Astrocyte of the spinal cord (primary cell): Measurements from ENCODE around the gene PLBD2.

Experiments
- DNase-seq: peaks from one replicate; pipeline ENCODE4 v3.0.0; 2011; ENCODE audit warnings: low read depth, low spot score
- H3K4me3 ChIP-seq: 2 replicates; pipeline ENCODE4 v1.5.1; 2011; ENCODE audit warnings: low read depth, mild to moderate bottlenecking, low read length, moderate library complexity
- CTCF ChIP-seq: IDR thresholded peaks from 2 replicates; pipeline ENCODE4 v1.5.1; 2012; ENCODE audit warnings: low read depth, mild to moderate bottlenecking, low read length, inconsistent platforms
- in situ Hi-C: cut with HindIII; loops from 2 replicates; pipeline ENCODE4 v1.10.0; 2017; ENCODE audit warnings: low sequenced_read_pairs

Gene PLBD2

GRCh38 chr12:113328368-113328889 lies 30.0 kb upstream of the PLBD2 start:
- H3K4me3 ChIP-seq: no peak overlapping the region
- in situ Hi-C loops: no loop called here
- no peak for DNase-seq
- TF ChIP-seq CTCF: no peak

- TF ChIP-seq CTCF: no peak
- H3K4me3 ChIP-seq: no peak overlapping the region
- in situ Hi-C loops: no loop called here
- DNase-seq: no peak
Observed at GRCh38 chr12:113329022-113329790, 29.2 kb upstream of the PLBD2 start.

GRCh38 chr12:113329791-113330417 lies 28.5 kb upstream of the PLBD2 start:
- H3K4me3 ChIP-seq: no peak overlapping the region
- no peak for TF ChIP-seq CTCF
- in situ Hi-C loops: no loop called here
- no peak for DNase-seq

GRCh38 chr12:113330505-113330904 lies 27.9 kb upstream of the PLBD2 start:
- H3K4me3 ChIP-seq: no peak overlapping the region
- no peak for DNase-seq
- TF ChIP-seq CTCF: no peak
- in situ Hi-C loops: no loop called here

- DNase-seq: no peak
- H3K4me3 ChIP-seq: no peak overlapping the region
- TF ChIP-seq CTCF: no peak
- in situ Hi-C loops: no loop called here
Observed at GRCh38 chr12:113332688-113333417, 25.5 kb upstream of the PLBD2 start.

- no peak overlapping the region for H3K4me3 ChIP-seq
- TF ChIP-seq CTCF: no peak
- DNase-seq: no peak
- in situ Hi-C loops: no loop called here
Observed at GRCh38 chr12:113333418-113333750, 25.0 kb upstream of the PLBD2 start.
